Measurements from ENCODE around the gene GUCA2A.
"Not testable (repeated sequence)": the region's sequence is repeated elsewhere in the genome, so short reads cannot be mapped to it uniquely, and the experiment has no call there.

GUCA2A gene

GRCh38 chr1:42164551-42165420 lies at the start of gene GUCA2A:
GUCA2A (minus strand) TSS chr1:42164745; CDS start chr1:42164712, 33 bp downstream.
- no peak for DNase-seq (ENCODE audit: low read depth)
- H3K4me3 ChIP-seq (ENCODE audit: control insufficient read depth, low read depth, low read length): no peak within 1 kb of the TSS
- TF ChIP-seq, protein P1, sequence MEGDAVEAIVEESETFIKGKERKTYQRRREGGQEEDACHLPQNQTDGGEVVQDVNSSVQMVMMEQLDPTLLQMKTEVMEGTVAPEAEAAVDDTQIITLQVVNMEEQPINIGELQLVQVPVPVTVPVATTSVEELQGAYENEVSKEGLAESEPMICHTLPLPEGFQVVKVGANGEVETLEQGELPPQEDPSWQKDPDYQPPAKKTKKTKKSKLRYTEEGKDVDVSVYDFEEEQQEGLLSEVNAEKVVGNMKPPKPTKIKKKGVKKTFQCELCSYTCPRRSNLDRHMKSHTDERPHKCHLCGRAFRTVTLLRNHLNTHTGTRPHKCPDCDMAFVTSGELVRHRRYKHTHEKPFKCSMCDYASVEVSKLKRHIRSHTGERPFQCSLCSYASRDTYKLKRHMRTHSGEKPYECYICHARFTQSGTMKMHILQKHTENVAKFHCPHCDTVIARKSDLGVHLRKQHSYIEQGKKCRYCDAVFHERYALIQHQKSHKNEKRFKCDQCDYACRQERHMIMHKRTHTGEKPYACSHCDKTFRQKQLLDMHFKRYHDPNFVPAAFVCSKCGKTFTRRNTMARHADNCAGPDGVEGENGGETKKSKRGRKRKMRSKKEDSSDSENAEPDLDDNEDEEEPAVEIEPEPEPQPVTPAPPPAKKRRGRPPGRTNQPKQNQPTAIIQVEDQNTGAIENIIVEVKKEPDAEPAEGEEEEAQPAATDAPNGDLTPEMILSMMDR (conservative IDR thresholded peaks at IDR 0.05; ENCODE audit: control insufficient read depth, insufficient read depth, low read depth, low read length): no peak

DNA sequence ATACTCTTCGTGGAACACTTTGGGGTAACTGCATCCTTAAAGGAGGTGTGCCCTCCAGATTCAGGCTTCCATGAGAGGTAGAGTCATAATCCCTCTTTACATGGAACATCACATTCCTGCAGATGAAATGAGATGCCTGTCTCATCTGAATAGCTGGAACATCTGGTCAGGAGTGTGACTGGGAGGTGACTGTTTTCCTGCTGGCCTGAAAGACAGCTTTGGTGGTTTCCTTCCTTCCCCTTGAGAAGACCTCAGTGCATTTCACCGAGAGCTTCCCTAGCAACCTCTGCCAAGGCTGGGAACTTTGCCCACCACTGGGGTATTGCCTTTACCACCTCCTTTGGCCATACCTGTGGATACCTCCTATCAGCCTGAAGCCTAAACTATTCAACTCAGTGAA lies 46.7 kb upstream of the GUCA2A start:
- H3K4me3 ChIP-seq (ENCODE audit: control insufficient read depth, low read depth, low read length): no peak overlapping the region
- TF ChIP-seq, protein P1 (conservative IDR thresholded peaks at IDR 0.05; ENCODE audit: control insufficient read depth, insufficient read depth, low read depth, low read length): no peak
- peak; percentile 73 for DNase-seq (ENCODE audit: low read depth)

GRCh38 chr1:42210421-42211133 lies 46.0 kb upstream of the GUCA2A start:
- peak; percentile 74 for DNase-seq (ENCODE audit: low read depth)
- H3K4me3 ChIP-seq (ENCODE audit: control insufficient read depth, low read depth, low read length): no peak overlapping the region
- TF ChIP-seq, protein P1 (conservative IDR thresholded peaks at IDR 0.05; ENCODE audit: control insufficient read depth, insufficient read depth, low read depth, low read length): no peak

DNA sequence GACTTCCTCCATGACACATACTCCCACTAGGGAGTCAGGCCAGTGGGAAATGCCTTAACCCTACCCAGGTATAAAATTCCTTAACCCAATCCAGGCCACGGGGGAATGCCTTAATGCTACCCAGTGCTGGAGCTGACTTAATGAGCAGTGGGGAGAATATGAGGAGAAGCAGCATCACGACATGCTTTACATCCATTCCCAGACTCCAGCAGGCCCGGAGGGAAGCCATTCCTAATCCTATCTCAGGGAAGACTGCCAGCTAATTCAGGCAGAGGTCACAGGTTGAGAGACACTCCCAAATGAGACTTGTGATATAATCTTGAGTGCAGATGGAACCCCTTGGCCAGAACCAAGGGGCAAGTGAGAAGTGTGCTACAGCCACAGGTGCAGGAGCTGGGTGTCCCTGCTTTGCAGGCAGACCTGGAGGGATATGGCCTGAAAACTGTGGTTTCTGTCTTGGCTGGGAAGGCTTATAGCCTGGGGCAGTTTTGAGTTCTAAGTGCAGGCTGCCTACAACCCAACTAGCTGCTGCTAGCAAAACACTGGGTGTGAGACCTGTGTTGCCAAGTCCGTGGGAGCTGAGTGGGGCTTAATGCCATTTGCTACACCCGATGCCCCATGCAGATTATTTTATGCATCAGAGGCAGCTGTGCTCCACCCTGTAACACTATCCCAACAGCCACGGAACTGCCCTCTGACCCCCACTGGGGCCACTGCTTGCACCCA lies 45.1 kb upstream of the GUCA2A start:
- TF ChIP-seq, protein P1 (conservative IDR thresholded peaks at IDR 0.05; ENCODE audit: control insufficient read depth, insufficient read depth, low read depth, low read length): no peak
- H3K4me3 ChIP-seq (ENCODE audit: control insufficient read depth, low read depth, low read length): no peak overlapping the region
- DNase-seq (ENCODE audit: low read depth): peak; percentile 14

DNA sequence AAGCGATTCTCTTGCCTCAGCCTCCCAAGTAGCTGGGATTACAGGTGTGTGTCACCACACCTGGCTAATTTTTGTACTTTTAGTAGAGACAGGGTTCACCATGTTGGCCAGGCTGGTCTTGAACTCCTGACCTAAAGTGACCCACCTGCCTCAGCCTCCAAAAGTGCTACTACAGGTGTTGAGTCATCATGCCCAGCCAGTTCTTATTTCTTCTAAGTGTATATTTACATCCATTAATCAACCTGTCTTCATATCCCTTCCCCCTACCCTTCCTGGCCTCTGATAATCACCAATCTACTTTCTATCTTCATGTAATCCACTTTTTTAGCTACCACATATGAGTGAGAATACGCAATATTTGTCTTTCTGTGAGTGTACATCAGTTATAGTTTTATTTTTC lies 42.4 kb upstream of the GUCA2A start:
- not testable (repeated sequence) for H3K4me3 ChIP-seq (ENCODE audit: control insufficient read depth, low read depth, low read length); DNase-seq (ENCODE audit: low read depth)

DNA sequence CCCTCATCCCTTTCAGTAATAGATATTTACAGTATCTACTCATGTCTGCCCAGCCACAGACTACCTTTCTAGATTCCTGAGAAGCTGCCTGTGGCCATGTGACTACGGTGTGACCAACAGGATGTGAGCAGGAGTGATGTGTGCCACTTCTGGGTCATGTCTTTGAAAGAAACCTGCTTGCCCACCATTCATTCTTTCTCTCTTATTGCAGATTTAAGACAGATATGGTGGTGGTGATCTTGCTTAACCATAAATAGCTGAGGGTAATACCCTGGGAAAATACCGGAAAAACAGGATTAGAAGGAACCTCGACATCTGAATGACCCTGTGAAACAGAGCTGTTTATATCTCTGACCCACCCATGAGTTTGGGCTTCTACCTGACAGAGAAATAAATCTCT lies 41.6 kb upstream of the GUCA2A start:
- no peak overlapping the region for H3K4me3 ChIP-seq (ENCODE audit: control insufficient read depth, low read depth, low read length)
- no peak for DNase-seq (ENCODE audit: low read depth)
- TF ChIP-seq, protein P1 (conservative IDR thresholded peaks at IDR 0.05; ENCODE audit: control insufficient read depth, insufficient read depth, low read depth, low read length): no peak
